ENCODE data around the gene HOXB5.

DNA sequence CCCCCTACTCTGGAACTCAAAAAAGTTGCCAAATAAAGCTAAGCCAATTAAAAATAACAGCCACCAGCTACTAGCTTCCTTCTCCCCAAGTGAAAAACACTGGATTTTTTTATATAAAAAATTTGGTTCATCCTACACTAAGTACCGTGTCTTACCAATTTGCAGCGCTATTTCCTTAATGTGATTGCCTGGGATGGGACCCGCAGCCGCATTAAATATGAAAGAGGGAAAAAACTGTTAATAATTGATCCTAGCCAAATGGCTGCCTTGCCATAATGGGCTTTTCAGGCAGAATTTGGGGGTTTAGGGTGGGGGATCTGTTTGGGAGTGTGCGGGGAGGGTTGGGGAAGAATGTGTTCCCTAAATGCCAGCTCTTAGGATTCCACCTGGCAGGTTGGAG lies 30.5 kb upstream of the HOXB5 start:
- TF ChIP-seq SP2 (tag by site-specific recombination; IDR thresholded peaks at IDR 0.05): no peak
- TF ChIP-seq, protein P1, sequence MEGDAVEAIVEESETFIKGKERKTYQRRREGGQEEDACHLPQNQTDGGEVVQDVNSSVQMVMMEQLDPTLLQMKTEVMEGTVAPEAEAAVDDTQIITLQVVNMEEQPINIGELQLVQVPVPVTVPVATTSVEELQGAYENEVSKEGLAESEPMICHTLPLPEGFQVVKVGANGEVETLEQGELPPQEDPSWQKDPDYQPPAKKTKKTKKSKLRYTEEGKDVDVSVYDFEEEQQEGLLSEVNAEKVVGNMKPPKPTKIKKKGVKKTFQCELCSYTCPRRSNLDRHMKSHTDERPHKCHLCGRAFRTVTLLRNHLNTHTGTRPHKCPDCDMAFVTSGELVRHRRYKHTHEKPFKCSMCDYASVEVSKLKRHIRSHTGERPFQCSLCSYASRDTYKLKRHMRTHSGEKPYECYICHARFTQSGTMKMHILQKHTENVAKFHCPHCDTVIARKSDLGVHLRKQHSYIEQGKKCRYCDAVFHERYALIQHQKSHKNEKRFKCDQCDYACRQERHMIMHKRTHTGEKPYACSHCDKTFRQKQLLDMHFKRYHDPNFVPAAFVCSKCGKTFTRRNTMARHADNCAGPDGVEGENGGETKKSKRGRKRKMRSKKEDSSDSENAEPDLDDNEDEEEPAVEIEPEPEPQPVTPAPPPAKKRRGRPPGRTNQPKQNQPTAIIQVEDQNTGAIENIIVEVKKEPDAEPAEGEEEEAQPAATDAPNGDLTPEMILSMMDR (tag by site-specific recombination; IDR thresholded peaks at IDR 0.05): no peak
- TF ChIP-seq ZNF561 (tag by site-specific recombination; IDR thresholded peaks at IDR 0.05; ENCODE audit: borderline replicate concordance): no peak
- TF ChIP-seq ZNF114 (tag by site-specific recombination; IDR thresholded peaks at IDR 0.05): no peak
- TF ChIP-seq ZNF785 (tag by site-specific recombination; IDR thresholded peaks at IDR 0.05): no peak
- TF ChIP-seq, protein P2, sequence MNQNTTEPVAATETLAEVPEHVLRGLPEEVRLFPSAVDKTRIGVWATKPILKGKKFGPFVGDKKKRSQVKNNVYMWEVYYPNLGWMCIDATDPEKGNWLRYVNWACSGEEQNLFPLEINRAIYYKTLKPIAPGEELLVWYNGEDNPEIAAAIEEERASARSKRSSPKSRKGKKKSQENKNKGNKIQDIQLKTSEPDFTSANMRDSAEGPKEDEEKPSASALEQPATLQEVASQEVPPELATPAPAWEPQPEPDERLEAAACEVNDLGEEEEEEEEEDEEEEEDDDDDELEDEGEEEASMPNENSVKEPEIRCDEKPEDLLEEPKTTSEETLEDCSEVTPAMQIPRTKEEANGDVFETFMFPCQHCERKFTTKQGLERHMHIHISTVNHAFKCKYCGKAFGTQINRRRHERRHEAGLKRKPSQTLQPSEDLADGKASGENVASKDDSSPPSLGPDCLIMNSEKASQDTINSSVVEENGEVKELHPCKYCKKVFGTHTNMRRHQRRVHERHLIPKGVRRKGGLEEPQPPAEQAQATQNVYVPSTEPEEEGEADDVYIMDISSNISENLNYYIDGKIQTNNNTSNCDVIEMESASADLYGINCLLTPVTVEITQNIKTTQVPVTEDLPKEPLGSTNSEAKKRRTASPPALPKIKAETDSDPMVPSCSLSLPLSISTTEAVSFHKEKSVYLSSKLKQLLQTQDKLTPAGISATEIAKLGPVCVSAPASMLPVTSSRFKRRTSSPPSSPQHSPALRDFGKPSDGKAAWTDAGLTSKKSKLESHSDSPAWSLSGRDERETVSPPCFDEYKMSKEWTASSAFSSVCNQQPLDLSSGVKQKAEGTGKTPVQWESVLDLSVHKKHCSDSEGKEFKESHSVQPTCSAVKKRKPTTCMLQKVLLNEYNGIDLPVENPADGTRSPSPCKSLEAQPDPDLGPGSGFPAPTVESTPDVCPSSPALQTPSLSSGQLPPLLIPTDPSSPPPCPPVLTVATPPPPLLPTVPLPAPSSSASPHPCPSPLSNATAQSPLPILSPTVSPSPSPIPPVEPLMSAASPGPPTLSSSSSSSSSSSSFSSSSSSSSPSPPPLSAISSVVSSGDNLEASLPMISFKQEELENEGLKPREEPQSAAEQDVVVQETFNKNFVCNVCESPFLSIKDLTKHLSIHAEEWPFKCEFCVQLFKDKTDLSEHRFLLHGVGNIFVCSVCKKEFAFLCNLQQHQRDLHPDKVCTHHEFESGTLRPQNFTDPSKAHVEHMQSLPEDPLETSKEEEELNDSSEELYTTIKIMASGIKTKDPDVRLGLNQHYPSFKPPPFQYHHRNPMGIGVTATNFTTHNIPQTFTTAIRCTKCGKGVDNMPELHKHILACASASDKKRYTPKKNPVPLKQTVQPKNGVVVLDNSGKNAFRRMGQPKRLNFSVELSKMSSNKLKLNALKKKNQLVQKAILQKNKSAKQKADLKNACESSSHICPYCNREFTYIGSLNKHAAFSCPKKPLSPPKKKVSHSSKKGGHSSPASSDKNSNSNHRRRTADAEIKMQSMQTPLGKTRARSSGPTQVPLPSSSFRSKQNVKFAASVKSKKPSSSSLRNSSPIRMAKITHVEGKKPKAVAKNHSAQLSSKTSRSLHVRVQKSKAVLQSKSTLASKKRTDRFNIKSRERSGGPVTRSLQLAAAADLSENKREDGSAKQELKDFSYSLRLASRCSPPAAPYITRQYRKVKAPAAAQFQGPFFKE (tag by site-specific recombination; IDR thresholded peaks at IDR 0.05; ENCODE audit: borderline replicate concordance): no peak
- TF ChIP-seq ZNF501 (tag by site-specific recombination; IDR thresholded peaks at IDR 0.05): no peak
- no peak for TF ChIP-seq ZNF768 (tag by site-specific recombination; IDR thresholded peaks at IDR 0.05)
- TF ChIP-seq, protein P3, sequence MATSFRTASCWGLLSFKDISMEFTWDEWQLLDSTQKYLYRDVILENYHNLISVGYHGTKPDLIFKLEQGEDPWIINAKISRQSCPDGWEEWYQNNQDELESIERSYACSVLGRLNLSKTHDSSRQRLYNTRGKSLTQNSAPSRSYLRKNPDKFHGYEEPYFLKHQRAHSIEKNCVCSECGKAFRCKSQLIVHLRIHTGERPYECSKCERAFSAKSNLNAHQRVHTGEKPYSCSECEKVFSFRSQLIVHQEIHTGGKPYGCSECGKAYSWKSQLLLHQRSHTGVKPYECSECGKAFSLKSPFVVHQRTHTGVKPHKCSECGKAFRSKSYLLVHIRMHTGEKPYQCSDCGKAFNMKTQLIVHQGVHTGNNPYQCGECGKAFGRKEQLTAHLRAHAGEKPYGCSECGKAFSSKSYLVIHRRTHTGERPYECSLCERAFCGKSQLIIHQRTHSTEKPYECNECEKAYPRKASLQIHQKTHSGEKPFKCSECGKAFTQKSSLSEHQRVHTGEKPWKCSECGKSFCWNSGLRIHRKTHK (tag by site-specific recombination; IDR thresholded peaks at IDR 0.05): no peak
- TF ChIP-seq, protein P4, sequence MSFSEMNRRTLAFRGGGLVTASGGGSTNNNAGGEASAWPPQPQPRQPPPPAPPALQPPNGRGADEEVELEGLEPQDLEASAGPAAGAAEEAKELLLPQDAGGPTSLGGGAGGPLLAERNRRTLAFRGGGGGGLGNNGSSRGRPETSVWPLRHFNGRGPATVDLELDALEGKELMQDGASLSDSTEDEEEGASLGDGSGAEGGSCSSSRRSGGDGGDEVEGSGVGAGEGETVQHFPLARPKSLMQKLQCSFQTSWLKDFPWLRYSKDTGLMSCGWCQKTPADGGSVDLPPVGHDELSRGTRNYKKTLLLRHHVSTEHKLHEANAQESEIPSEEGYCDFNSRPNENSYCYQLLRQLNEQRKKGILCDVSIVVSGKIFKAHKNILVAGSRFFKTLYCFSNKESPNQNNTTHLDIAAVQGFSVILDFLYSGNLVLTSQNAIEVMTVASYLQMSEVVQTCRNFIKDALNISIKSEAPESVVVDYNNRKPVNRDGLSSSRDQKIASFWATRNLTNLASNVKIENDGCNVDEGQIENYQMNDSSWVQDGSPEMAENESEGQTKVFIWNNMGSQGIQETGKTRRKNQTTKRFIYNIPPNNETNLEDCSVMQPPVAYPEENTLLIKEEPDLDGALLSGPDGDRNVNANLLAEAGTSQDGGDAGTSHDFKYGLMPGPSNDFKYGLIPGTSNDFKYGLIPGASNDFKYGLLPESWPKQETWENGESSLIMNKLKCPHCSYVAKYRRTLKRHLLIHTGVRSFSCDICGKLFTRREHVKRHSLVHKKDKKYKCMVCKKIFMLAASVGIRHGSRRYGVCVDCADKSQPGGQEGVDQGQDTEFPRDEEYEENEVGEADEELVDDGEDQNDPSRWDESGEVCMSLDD (tag by site-specific recombination; IDR thresholded peaks at IDR 0.05): no peak
- TF ChIP-seq KLF16 (tag by site-specific recombination; IDR thresholded peaks at IDR 0.05): no peak
- TF ChIP-seq, protein P5, sequence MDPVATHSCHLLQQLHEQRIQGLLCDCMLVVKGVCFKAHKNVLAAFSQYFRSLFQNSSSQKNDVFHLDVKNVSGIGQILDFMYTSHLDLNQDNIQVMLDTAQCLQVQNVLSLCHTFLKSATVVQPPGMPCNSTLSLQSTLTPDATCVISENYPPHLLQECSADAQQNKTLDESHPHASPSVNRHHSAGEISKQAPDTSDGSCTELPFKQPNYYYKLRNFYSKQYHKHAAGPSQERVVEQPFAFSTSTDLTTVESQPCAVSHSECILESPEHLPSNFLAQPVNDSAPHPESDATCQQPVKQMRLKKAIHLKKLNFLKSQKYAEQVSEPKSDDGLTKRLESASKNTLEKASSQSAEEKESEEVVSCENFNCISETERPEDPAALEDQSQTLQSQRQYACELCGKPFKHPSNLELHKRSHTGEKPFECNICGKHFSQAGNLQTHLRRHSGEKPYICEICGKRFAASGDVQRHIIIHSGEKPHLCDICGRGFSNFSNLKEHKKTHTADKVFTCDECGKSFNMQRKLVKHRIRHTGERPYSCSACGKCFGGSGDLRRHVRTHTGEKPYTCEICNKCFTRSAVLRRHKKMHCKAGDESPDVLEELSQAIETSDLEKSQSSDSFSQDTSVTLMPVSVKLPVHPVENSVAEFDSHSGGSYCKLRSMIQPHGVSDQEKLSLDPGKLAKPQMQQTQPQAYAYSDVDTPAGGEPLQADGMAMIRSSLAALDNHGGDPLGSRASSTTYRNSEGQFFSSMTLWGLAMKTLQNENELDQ (tag by site-specific recombination; IDR thresholded peaks at IDR 0.05; ENCODE audit: low read depth): no peak
- no peak for TF ChIP-seq HOXC10 (CRISPR knock-in tag; IDR thresholded peaks at IDR 0.05)
- TF ChIP-seq YY1 (tag by site-specific recombination; IDR thresholded peaks at IDR 0.05): no peak
